GM12892 (cell line): Measurements from ENCODE around the gene KCNJ18.
"Not testable (repeated sequence)": the region's sequence is repeated elsewhere in the genome, so short reads cannot be mapped to it uniquely, and the experiment has no call there.

Source experiments
- POLR2A ChIP-seq: IDR thresholded peaks from 2 replicates; pipeline ENCODE4 v1.6.1; 2011; ENCODE audit warnings: low read depth, low read length, control low read depth
- TAF1 ChIP-seq: IDR thresholded peaks from 2 replicates; pipeline ENCODE4 v1.6.1; 2011; ENCODE audit warnings: low read depth, mild to moderate bottlenecking, control low read depth, low read length, borderline replicate concordance

DNA sequence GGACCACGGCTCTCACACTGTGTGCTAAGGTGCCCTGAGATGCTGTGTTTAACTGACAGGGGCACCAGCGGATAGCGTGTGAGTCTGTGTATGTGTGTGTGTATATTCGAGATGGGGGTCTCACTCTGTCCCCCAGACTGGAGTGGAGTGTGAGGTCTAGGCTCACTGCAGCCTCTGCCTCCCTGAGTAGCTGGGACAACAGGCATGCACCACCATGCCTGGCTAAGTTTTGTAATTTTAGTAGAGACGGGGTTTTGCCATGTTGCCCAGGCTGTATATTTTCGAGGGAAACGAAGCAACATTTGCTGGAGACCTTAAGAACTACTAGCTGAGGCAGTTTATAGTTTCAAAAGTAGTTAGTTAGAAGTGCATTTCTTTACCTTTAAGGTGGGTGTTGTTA, 32.7 kb upstream of the KCNJ18 start:
- not testable (repeated sequence) for TF ChIP-seq POLR2A, TAF1
